Trophoblast cell (in vitro differentiated cells and primary cell): ENCODE results near the gene NRXN3.

Experiments used
- DNase-seq, 2 donors: peaks; one replicate each; pipeline ENCODE4 v3.0.0-alpha.2; 2016
- H2AFZ ChIP-seq: 2 replicates; pipeline ENCODE4 v1.6.1; 2013; ENCODE audit warnings: low read length, moderate library complexity, mild to moderate bottlenecking; ENCODE audit not compliant: insufficient read depth, poor library complexity
- H2AK5ac ChIP-seq: 2 replicates; pipeline ENCODE4 v1.6.1; 2013; ENCODE audit warnings: mild to moderate bottlenecking, low read length
- H2BK120ac ChIP-seq: 2 replicates; pipeline ENCODE4 v1.6.1; 2013; ENCODE audit warnings: low read length, mild to moderate bottlenecking, moderate library complexity; ENCODE audit not compliant: insufficient read depth, poor library complexity
- H2BK12ac ChIP-seq: 2 replicates; pipeline ENCODE4 v1.6.1; 2013; ENCODE audit warnings: mild to moderate bottlenecking, low read length, moderate library complexity
- H2BK5ac ChIP-seq: 2 replicates; pipeline ENCODE4 v1.6.1; 2013; ENCODE audit warnings: low read length, low read depth, moderate library complexity, mild to moderate bottlenecking; ENCODE audit not compliant: poor library complexity
- H3K14ac ChIP-seq: 2 replicates; pipeline ENCODE4 v1.6.1; 2013; ENCODE audit warnings: mild to moderate bottlenecking, low read length
- H3K18ac ChIP-seq: 2 replicates; pipeline ENCODE4 v1.6.1; 2013; ENCODE audit warnings: mild to moderate bottlenecking, low read length
- H3K23ac ChIP-seq: 2 replicates; pipeline ENCODE4 v1.6.1; 2013; ENCODE audit warnings: low read length
- H3K27ac ChIP-seq: 2 replicates; pipeline ENCODE4 v1.5.1; 2013; ENCODE audit warnings: low read depth, mild to moderate bottlenecking, inconsistent platforms, low read length, moderate library complexity
- H3K27me3 ChIP-seq: 2 replicates; pipeline ENCODE4 v1.6.1; 2013; ENCODE audit warnings: inconsistent platforms, mild to moderate bottlenecking, low read length, moderate library complexity; ENCODE audit not compliant: insufficient read depth
- H3K36me3 ChIP-seq, 2 experiments: 1 replicate in 1 of 2; 2 replicates in 1 of 2; pipeline ENCODE4 v1.6.1; 2013; ENCODE audit warnings: low read length in 2 of 2, mild to moderate bottlenecking in 2 of 2, moderate library complexity in 1 of 2; ENCODE audit not compliant: insufficient read depth in 2 of 2, control insufficient read depth in 1 of 2
- H3K4ac ChIP-seq: 2 replicates; pipeline ENCODE4 v1.6.1; 2013; ENCODE audit warnings: low read depth, mild to moderate bottlenecking, low read length, moderate library complexity
- H3K4me1 ChIP-seq, 2 experiments: 1 replicate in 1 of 2; 2 replicates in 1 of 2; pipeline ENCODE4 v1.6.1; 2013; ENCODE audit warnings: low read length in 2 of 2, mild to moderate bottlenecking in 2 of 2, moderate library complexity in 1 of 2; ENCODE audit not compliant: insufficient read depth in 2 of 2, control insufficient read depth in 1 of 2
- H3K4me2 ChIP-seq: 2 replicates; pipeline ENCODE4 v1.6.1; 2013; ENCODE audit warnings: inconsistent platforms, mild to moderate bottlenecking, low read length, moderate library complexity
- H3K4me3 ChIP-seq: 2 replicates; pipeline ENCODE4 v1.5.1; 2013; ENCODE audit warnings: mild to moderate bottlenecking, low read depth, low read length, inconsistent platforms
- H3K79me1 ChIP-seq: one replicate; pipeline ENCODE4 v1.6.1; 2013; ENCODE audit warnings: low read length
- H3K79me2 ChIP-seq: 2 replicates; pipeline ENCODE4 v1.6.1; 2013; ENCODE audit warnings: low read length, mild to moderate bottlenecking; ENCODE audit not compliant: control insufficient read depth, insufficient read depth, poor library complexity
- H3K9ac ChIP-seq: 2 replicates; pipeline ENCODE4 v1.6.1; 2013; ENCODE audit warnings: mild to moderate bottlenecking, low read length
- H3K9me3 ChIP-seq: 2 replicates; pipeline ENCODE4 v1.6.1; 2013; ENCODE audit warnings: low read depth, mild to moderate bottlenecking, control low read depth, inconsistent platforms, low read length; ENCODE audit not compliant: insufficient read depth
- H4K12ac ChIP-seq: 2 replicates; pipeline ENCODE4 v1.6.1; 2013; ENCODE audit warnings: low read depth, mild to moderate bottlenecking, low read length, moderate library complexity
- H4K8ac ChIP-seq: 2 replicates; pipeline ENCODE4 v1.6.1; 2013; ENCODE audit warnings: low read depth, mild to moderate bottlenecking, low read length, moderate library complexity
- H4K91ac ChIP-seq: one replicate; pipeline ENCODE4 v1.6.1; 2013; ENCODE audit warnings: low read depth, mild to moderate bottlenecking, low read length, moderate library complexity
- WGBS: extraction: QIAGEN DNeasy Blood & Tissue Kit; methylation state at CpG from one replicate; pipeline ENCODE4 v1.1.7; 2013; ENCODE audit warnings: missing lambda C conversion rate; ENCODE audit not compliant: insufficient read length, insufficient coverage; ENCODE audit errors: extremely low coverage; 5-methylcytosine and 5-hydroxymethylcytosine counted together

NRXN3 gene

GRCh38 chr14:79661752-79662151 is 1491.6 kb downstream of the NRXN3 start:
- H3K9me3 ChIP-seq, result no peaks in the 10 kb centered on the region
- no peak overlapping the region for H2BK120ac ChIP-seq
- no peak overlapping the region for H2BK12ac ChIP-seq
- no peak overlapping the region for H3K4ac ChIP-seq
- no CpG with 5 or more reads among the region's 4 CpGs for WGBS
- no peak overlapping the region for H4K8ac ChIP-seq
- no peak overlapping the region for H2BK5ac ChIP-seq
- H3K4me3 ChIP-seq, result no peak overlapping the region
- no peak overlapping the region for H3K4me2 ChIP-seq
- H3K27me3 ChIP-seq, result no peaks in the 10 kb centered on the region
- no peak overlapping the region for H3K27ac ChIP-seq
- no peak overlapping the region for H3K9ac ChIP-seq
- no peak overlapping the region for H3K14ac ChIP-seq
- no peaks in the 10 kb centered on the region for H3K79me2 ChIP-seq
- no peak overlapping the region for H3K18ac ChIP-seq
- no peak overlapping the region for H4K91ac ChIP-seq
- H4K12ac ChIP-seq, result no peak overlapping the region
- H3K36me3 ChIP-seq, result no peaks in the 10 kb centered on the region
- DNase-seq, result no peak
- H3K23ac ChIP-seq, result no peak overlapping the region
- peaks cover 0 to 2% of the 10 kb centered on the region in 2 experiments for H3K4me1 ChIP-seq
- peaks cover 2% of the 10 kb centered on the region for H3K79me1 ChIP-seq
- H2AFZ ChIP-seq, result no peak overlapping the region
- no peak overlapping the region for H2AK5ac ChIP-seq

DNA sequence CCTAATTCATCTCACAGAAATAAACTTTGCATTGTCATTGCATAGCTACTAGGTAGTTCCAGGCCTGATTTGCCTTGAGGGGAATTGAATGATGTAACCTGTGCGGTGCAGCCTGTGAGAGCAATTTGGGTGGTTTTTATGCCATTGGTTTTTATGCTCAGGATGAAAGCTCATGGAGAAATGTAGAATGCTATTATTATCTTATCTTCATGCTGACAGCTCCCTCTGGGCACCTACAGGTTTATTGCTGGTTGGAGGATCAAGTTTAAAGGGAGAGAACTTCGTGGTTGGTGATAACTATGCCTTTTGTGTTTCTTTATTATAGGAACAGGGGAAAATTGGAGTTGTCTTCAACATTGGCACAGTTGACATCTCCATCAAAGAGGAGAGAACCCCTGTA is 1493.3 kb downstream of the NRXN3 start:
- H4K8ac ChIP-seq, result no peak overlapping the region
- no peak overlapping the region for H2BK5ac ChIP-seq
- no peak overlapping the region for H3K4me3 ChIP-seq
- WGBS, result no CpG with 5 or more reads among the region's 2 CpGs
- H3K14ac ChIP-seq, result no peak overlapping the region
- H3K4me1 ChIP-seq, result peaks cover 0 to 2% of the 10 kb centered on the region in 2 experiments
- H4K91ac ChIP-seq, result no peak overlapping the region
- peak in 1 of 2 donors; percentile 31 for DNase-seq
- H2BK120ac ChIP-seq, result no peak overlapping the region
- H3K9me3 ChIP-seq, result no peaks in the 10 kb centered on the region
- H3K79me1 ChIP-seq, result peaks cover 2% of the 10 kb centered on the region
- H2AFZ ChIP-seq, result no peak overlapping the region
- H2BK12ac ChIP-seq, result no peak overlapping the region
- no peak overlapping the region for H3K18ac ChIP-seq
- H2AK5ac ChIP-seq, result no peak overlapping the region
- H3K27me3 ChIP-seq, result no peaks in the 10 kb centered on the region
- H4K12ac ChIP-seq, result no peak overlapping the region
- H3K23ac ChIP-seq, result no peak overlapping the region
- no peaks in the 10 kb centered on the region for H3K79me2 ChIP-seq
- H3K9ac ChIP-seq, result no peak overlapping the region
- H3K4me2 ChIP-seq, result no peak overlapping the region
- H3K36me3 ChIP-seq, result no peaks in the 10 kb centered on the region
- no peak overlapping the region for H3K27ac ChIP-seq
- no peak overlapping the region for H3K4ac ChIP-seq

- DNase-seq, result peak; percentile 69 to 78
- no peak overlapping the region for H3K4me2 ChIP-seq
- H2BK120ac ChIP-seq, result no peak overlapping the region
- no peak overlapping the region for H3K9ac ChIP-seq
- no peak overlapping the region for H3K4me3 ChIP-seq
- peaks cover 0 to 2% of the 10 kb centered on the region in 2 experiments for H3K4me1 ChIP-seq
- H4K8ac ChIP-seq, result no peak overlapping the region
- no peak overlapping the region for H4K12ac ChIP-seq
- H3K36me3 ChIP-seq, result no peaks in the 10 kb centered on the region
- no CpG with 5 or more reads among the region's 3 CpGs for WGBS
- H3K79me1 ChIP-seq, result peaks cover 2% of the 10 kb centered on the region
- no peak overlapping the region for H3K4ac ChIP-seq
- H4K91ac ChIP-seq, result no peak overlapping the region
- H3K79me2 ChIP-seq, result no peaks in the 10 kb centered on the region
- H3K9me3 ChIP-seq, result no peaks in the 10 kb centered on the region
- H3K27ac ChIP-seq, result no peak overlapping the region
- H3K18ac ChIP-seq, result no peak overlapping the region
- no peaks in the 10 kb centered on the region for H3K27me3 ChIP-seq
- no peak overlapping the region for H2AFZ ChIP-seq
- no peak overlapping the region for H2BK5ac ChIP-seq
- H2AK5ac ChIP-seq, result no peak overlapping the region
- no peak overlapping the region for H3K23ac ChIP-seq
- H3K14ac ChIP-seq, result no peak overlapping the region
- no peak overlapping the region for H2BK12ac ChIP-seq
Measured at GRCh38 chr14:79665556-79665955, 1495.4 kb downstream of the NRXN3 start.

GRCh38 chr14:79668951-79669350 is 1498.8 kb downstream of the NRXN3 start:
- Histone ChIP-seq H3K23ac (no peak overlapping the region), H3K9ac (no peak overlapping the region), H2AK5ac (no peak overlapping the region), H3K79me1 (peaks cover 2% of the 10 kb centered on the region), H4K91ac (no peak overlapping the region), H3K4me1 (peaks cover 0 to 2% of the 10 kb centered on the region in 2 experiments), H3K79me2 (no peaks in the 10 kb centered on the region), H3K9me3 (no peaks in the 10 kb centered on the region), H3K36me3 (no peaks in the 10 kb centered on the region), H3K14ac (no peak overlapping the region), H2BK5ac (no peak overlapping the region), H3K4me2 (no peak overlapping the region), H2BK12ac (no peak overlapping the region), H3K4me3 (no peak overlapping the region), H4K8ac (no peak overlapping the region), H3K27ac (no peak overlapping the region), H3K4ac (no peak overlapping the region), H2BK120ac (no peak overlapping the region), H4K12ac (no peak overlapping the region), H3K27me3 (no peaks in the 10 kb centered on the region), H2AFZ (no peak overlapping the region), H3K18ac (no peak overlapping the region)
- no CpG with 5 or more reads among the region's 3 CpGs for WGBS
- no peak for DNase-seq
